Loucy (cell line): ENCODE results near the gene TRAF3IP3.

Experiments
- H2AFZ ChIP-seq: fragments of 200-600 bp; sonication (generic); 2 replicates; pipeline ENCODE4 v1.6.0; 2016; ENCODE audit warnings: antibody characterized with exemption, mild to moderate bottlenecking, low read length, moderate library complexity
- H3F3A ChIP-seq: fragments of 200-600 bp; 2 replicates; pipeline ENCODE4 v1.6.0; 2016; ENCODE audit warnings: antibody characterized with exemption, low read depth, mild to moderate bottlenecking
- H3K27me3 ChIP-seq: fragments of 200-600 bp; sonication (generic); 2 replicates; pipeline ENCODE4 v1.6.1; 2014; ENCODE audit warnings: low read length, mild to moderate bottlenecking; ENCODE audit not compliant: insufficient read depth, poor library complexity, severe bottlenecking
- H3K36me3 ChIP-seq: fragments of 200-600 bp; sonication (generic); 2 replicates; pipeline ENCODE4 v1.6.1; 2016; ENCODE audit warnings: low read length; ENCODE audit not compliant: insufficient read depth
- H3K4me1 ChIP-seq: fragments of 200-600 bp; sonication (generic); 2 replicates; pipeline ENCODE4 v1.5.1; 2014; ENCODE audit warnings: low read length, mild to moderate bottlenecking; ENCODE audit not compliant: insufficient read depth, poor library complexity, severe bottlenecking
- H3K4me2 ChIP-seq: fragments of 200-600 bp; sonication (generic); 2 replicates; pipeline ENCODE4 v1.6.0; 2014; ENCODE audit warnings: antibody characterized with exemption, low read length, low read depth, mild to moderate bottlenecking; ENCODE audit not compliant: poor library complexity, severe bottlenecking
- H3K4me3 ChIP-seq: fragments of 200-600 bp; sonication (generic); 2 replicates; pipeline ENCODE4 v1.5.1; 2014; ENCODE audit warnings: low read length, mild to moderate bottlenecking, mixed read lengths; ENCODE audit not compliant: poor library complexity, severe bottlenecking
- H3K79me2 ChIP-seq: fragments of 200-600 bp; sonication (generic); 2 replicates; pipeline ENCODE4 v1.6.1; 2014; ENCODE audit warnings: low read length; ENCODE audit not compliant: insufficient read depth
- H3K9ac ChIP-seq: fragments of 200-600 bp; sonication (generic); 2 replicates; pipeline ENCODE4 v1.6.0; 2014; ENCODE audit warnings: mild to moderate bottlenecking, low read depth, low read length, moderate library complexity; ENCODE audit not compliant: poor library complexity, severe bottlenecking
- H3K9me2 ChIP-seq: fragments of 200-600 bp; sonication (generic); replicated peaks from 2 replicates; pipeline ENCODE4 v1.6.1; 2016; ENCODE audit warnings: low read depth, low read length, mixed read lengths
- H3K9me3 ChIP-seq: fragments of 200-600 bp; sonication (generic); 2 replicates; pipeline ENCODE4 v1.6.1; 2014; ENCODE audit warnings: mild to moderate bottlenecking, antibody characterized with exemption, low read length, low read depth; ENCODE audit not compliant: insufficient read depth
- H4K20me1 ChIP-seq: fragments of 200-600 bp; sonication (generic); 2 replicates; pipeline ENCODE4 v1.6.0; 2014; ENCODE audit warnings: antibody characterized with exemption, low read length, mild to moderate bottlenecking; ENCODE audit not compliant: insufficient read depth, poor library complexity, severe bottlenecking
- CTCF ChIP-seq: fragments of 200-600 bp; sonication (generic); conservative IDR thresholded peaks from 2 replicates; pipeline ENCODE4 v1.5.1; 2014; ENCODE audit warnings: mild to moderate bottlenecking, antibody characterized with exemption, low read length
- EZH2phosphoT487 ChIP-seq: fragments of 200-600 bp; IDR thresholded peaks from 2 replicates; pipeline ENCODE4 v1.6.1; 2018; ENCODE audit warnings: antibody characterized with exemption, mild to moderate bottlenecking, moderate library complexity, borderline replicate concordance

The TRAF3IP3 gene

GRCh38 chr1:209778102-209778501 is 22.2 kb downstream of the TRAF3IP3 start:
- peaks cover 3% of the 10 kb centered on the region for H3K4me1 ChIP-seq
- no peaks in the 10 kb centered on the region for H3K9me2 ChIP-seq
- no peak overlapping the region for H3K4me2 ChIP-seq
- no peaks in the 10 kb centered on the region for H3K9me3 ChIP-seq
- H4K20me1 ChIP-seq: no peaks in the 10 kb centered on the region
- H3F3A ChIP-seq: no peaks in the 10 kb centered on the region
- peaks cover 64% of the 10 kb centered on the region for H3K36me3 ChIP-seq
- TF ChIP-seq CTCF: no peak
- no peak for TF ChIP-seq EZH2phosphoT487
- no peaks in the 10 kb centered on the region for H3K27me3 ChIP-seq
- H2AFZ ChIP-seq: no peak overlapping the region
- no peak overlapping the region for H3K4me3 ChIP-seq
- H3K79me2 ChIP-seq: peaks cover 4% of the 10 kb centered on the region; the same call in 1 of the 2 replicates
- H3K9ac ChIP-seq: no peak overlapping the region

GRCh38 chr1:209780268-209780667 is 24.4 kb downstream of the TRAF3IP3 start:
- Histone ChIP-seq H2AFZ (no peak overlapping the region), H3F3A (no peaks in the 10 kb centered on the region), H3K36me3 (peaks cover 48% of the 10 kb centered on the region), H3K4me1 (peaks cover 15% of the 10 kb centered on the region), H3K4me2 (no peak overlapping the region), H3K9me2 (no peaks in the 10 kb centered on the region; the same call in 1 of the 2 replicates), H3K9me3 (no peaks in the 10 kb centered on the region), H3K79me2 (peaks cover 15% of the 10 kb centered on the region; the same call in 1 of the 2 replicates), H3K4me3 (no peak overlapping the region), H3K27me3 (peaks cover 4% of the 10 kb centered on the region), H3K9ac (no peak overlapping the region), H4K20me1 (no peaks in the 10 kb centered on the region)
- TF ChIP-seq EZH2phosphoT487: no peak
- TF ChIP-seq CTCF: no peak

- Histone ChIP-seq H3K27me3 (peaks cover 35% of the 10 kb centered on the region), H3K79me2 (peaks cover 15% of the 10 kb centered on the region; the same call in 1 of the 2 replicates), H3K4me1 (peaks cover 15% of the 10 kb centered on the region), H4K20me1 (no peaks in the 10 kb centered on the region), H3F3A (no peaks in the 10 kb centered on the region), H3K9me3 (no peaks in the 10 kb centered on the region), H3K36me3 (peaks cover 19% of the 10 kb centered on the region; the same call in 1 of the 2 replicates), H3K9me2 (no peaks in the 10 kb centered on the region; the same call in 1 of the 2 replicates), H3K4me3 (peak overlapping the region; percentile 87), H2AFZ (no peak overlapping the region), H3K4me2 (peak overlapping the region; percentile 79), H3K9ac (peak overlapping the region; percentile 87)
- TF ChIP-seq CTCF (no peak), EZH2phosphoT487 (no peak)
These were observed 27.5 kb downstream of the TRAF3IP3 start for GRCh38 chr1:209783386-209783785.
